H9 (cell line): ENCODE results near the gene IMPDH2. TPM values are rescaled to one million over a fixed set of nuclear protein-coding genes. Genes with fewer than 3 reads are reported as not detected.

Experiments used
- DNase-seq: peaks from one replicate; pipeline ENCODE4 v3.0.0-alpha.2; 2017
- H2AFZ ChIP-seq: one replicate; pipeline ENCODE4 v1.6.1; 2013; ENCODE audit warnings: mild to moderate bottlenecking, low read length, control low read depth, moderate library complexity
- H2AK5ac ChIP-seq: 2 replicates; pipeline ENCODE4 v1.6.1; 2013; ENCODE audit warnings: low read length, control low read depth, mixed read lengths; ENCODE audit not compliant: insufficient read length
- H2BK120ac ChIP-seq: one replicate; pipeline ENCODE4 v1.6.1; 2013; ENCODE audit warnings: low read depth, mild to moderate bottlenecking, low read length, control low read depth, inconsistent platforms; ENCODE audit not compliant: poor library complexity, severe bottlenecking
- H2BK12ac ChIP-seq: 2 replicates; pipeline ENCODE4 v1.6.1; 2013; ENCODE audit warnings: low read length, control low read depth, mixed read lengths, low read depth; ENCODE audit not compliant: insufficient read length
- H2BK15ac ChIP-seq: 2 replicates; pipeline ENCODE4 v1.6.1; 2013; ENCODE audit warnings: low read depth, low read length, control low read depth
- H2BK20ac ChIP-seq: one replicate; pipeline ENCODE4 v1.6.1; 2013; ENCODE audit warnings: low read depth, mild to moderate bottlenecking, low read length, control low read depth, inconsistent platforms; ENCODE audit not compliant: poor library complexity, severe bottlenecking
- H2BK5ac ChIP-seq: 2 replicates; pipeline ENCODE4 v1.6.1; 2013; ENCODE audit warnings: low read length, control low read depth, mixed read lengths; ENCODE audit not compliant: insufficient read length
- H3K14ac ChIP-seq: 2 replicates; pipeline ENCODE4 v1.6.1; 2013; ENCODE audit warnings: low read length, control low read depth; ENCODE audit not compliant: insufficient read depth
- H3K18ac ChIP-seq: 2 replicates; pipeline ENCODE4 v1.6.1; 2013; ENCODE audit warnings: low read depth, mild to moderate bottlenecking, mixed read lengths, low read length, control low read depth; ENCODE audit not compliant: insufficient read length
- H3K23ac ChIP-seq: 2 replicates; pipeline ENCODE4 v1.6.1; 2013; ENCODE audit warnings: low read length, control low read depth, mixed read lengths, low read depth; ENCODE audit not compliant: insufficient read length
- H3K23me2 ChIP-seq: 2 replicates; pipeline ENCODE4 v1.6.1; 2013; ENCODE audit warnings: low read depth, mild to moderate bottlenecking, mixed read lengths, low read length, control low read depth; ENCODE audit not compliant: insufficient read length, poor library complexity, severe bottlenecking
- H3K27ac ChIP-seq: 2 replicates; pipeline ENCODE4 v1.5.1; 2013; ENCODE audit warnings: low read length, control low read depth, mixed read lengths, low read depth; ENCODE audit not compliant: insufficient read length
- H3K27me3 ChIP-seq: 2 replicates; pipeline ENCODE4 v1.6.1; 2013; ENCODE audit warnings: low read length, control low read depth, inconsistent platforms; ENCODE audit not compliant: insufficient read depth
- H3K4ac ChIP-seq: 2 replicates; pipeline ENCODE4 v1.6.1; 2013; ENCODE audit warnings: low read depth, mild to moderate bottlenecking, control low read depth, inconsistent platforms, low read length, moderate library complexity
- H3K4me1 ChIP-seq: 2 replicates; pipeline ENCODE4 v1.6.1; 2013; ENCODE audit warnings: low read length, control low read depth, inconsistent platforms; ENCODE audit not compliant: insufficient read depth
- H3K4me2 ChIP-seq: 2 replicates; pipeline ENCODE4 v1.6.1; 2013; ENCODE audit warnings: low read length, control low read depth, mixed read lengths; ENCODE audit not compliant: insufficient read length, insufficient read depth
- H3K56ac ChIP-seq: 2 replicates; pipeline ENCODE4 v1.6.1; 2013; ENCODE audit warnings: low read depth, mild to moderate bottlenecking, mixed read lengths, low read length, control low read depth; ENCODE audit not compliant: insufficient read length
- H3K79me1 ChIP-seq: 2 replicates; pipeline ENCODE4 v1.6.1; 2013; ENCODE audit warnings: low read depth, mild to moderate bottlenecking, moderate library complexity, low read length, control low read depth, inconsistent platforms; ENCODE audit not compliant: insufficient read depth, poor library complexity, severe bottlenecking
- H3K79me2 ChIP-seq: 2 replicates; pipeline ENCODE4 v1.6.1; 2013; ENCODE audit warnings: low read length, control low read depth, inconsistent platforms; ENCODE audit not compliant: insufficient read depth
- H3K9ac ChIP-seq: 2 replicates; pipeline ENCODE4 v1.6.1; 2013; ENCODE audit warnings: low read length, control low read depth, mixed read lengths; ENCODE audit not compliant: insufficient read length; ENCODE audit errors: extremely low read depth
- H3K9me3 ChIP-seq: one replicate; pipeline ENCODE4 v1.6.1; 2013; ENCODE audit warnings: low read depth, low read length, inconsistent platforms; ENCODE audit not compliant: control insufficient read depth
- H3T11ph ChIP-seq: one replicate; pipeline ENCODE4 v1.6.1; 2013; ENCODE audit warnings: mild to moderate bottlenecking, low read length, control low read depth, inconsistent platforms
- H4K20me1 ChIP-seq: one replicate; pipeline ENCODE4 v1.6.1; 2013; ENCODE audit not compliant: control insufficient read depth, insufficient read length, insufficient read depth
- H4K5ac ChIP-seq: 2 replicates; pipeline ENCODE4 v1.6.1; 2013; ENCODE audit warnings: low read depth, mild to moderate bottlenecking, mixed read lengths, low read length, control low read depth; ENCODE audit not compliant: insufficient read length
- H4K8ac ChIP-seq: replicated peaks from 2 replicates; pipeline ENCODE4 v1.6.1; 2013; ENCODE audit warnings: low read length, control low read depth, mixed read lengths, low read depth; ENCODE audit not compliant: insufficient read length
- H4K91ac ChIP-seq: 2 replicates; pipeline ENCODE4 v1.6.1; 2013; ENCODE audit warnings: low read depth, mild to moderate bottlenecking, moderate library complexity, mixed read lengths, low read length, control low read depth; ENCODE audit not compliant: insufficient read length
- H3K27ac Mint-ChIP-seq, 3 experiments: 2 replicates in 2 of 3; 3 replicates in 1 of 3; pipeline ENCODE4 v1.8.0; 2020 to 2021; ENCODE audit warnings: mixed read lengths in 3 of 3, mild to moderate bottlenecking in 1 of 3, moderate library complexity in 1 of 3
- H3K27me3 Mint-ChIP-seq: 2 replicates; pipeline ENCODE4 v1.8.0; 2021; ENCODE audit warnings: low read depth, mild to moderate bottlenecking, moderate library complexity, mixed read lengths
- H3K36me3 Mint-ChIP-seq, 3 experiments: 2 replicates in 2 of 3; 3 replicates in 1 of 3; pipeline ENCODE4 v1.8.0; 2020 to 2021; ENCODE audit warnings: low read depth in 3 of 3, mixed read lengths in 3 of 3; ENCODE audit not compliant: insufficient read depth in 1 of 3
- H3K4me1 Mint-ChIP-seq, 2 experiments: 2 replicates each; pipeline ENCODE4 v1.8.0; 2020; ENCODE audit warnings: mixed read lengths in 2 of 2
- H3K4me3 Mint-ChIP-seq, 2 experiments: 2 replicates in 1 of 2; 3 replicates in 1 of 2; pipeline ENCODE4 v1.8.0; 2020 to 2021; ENCODE audit warnings: mild to moderate bottlenecking in 2 of 2, mixed read lengths in 2 of 2, moderate library complexity in 1 of 2
- H3K9me3 Mint-ChIP-seq, 2 experiments: 2 replicates in 1 of 2; 3 replicates in 1 of 2; pipeline ENCODE4 v1.8.0; 2020; ENCODE audit warnings: mild to moderate bottlenecking in 2 of 2, mixed read lengths in 2 of 2, moderate library complexity in 1 of 2
- WGBS: extraction: QIAGEN DNeasy Blood & Tissue Kit; methylation state at CpG from one replicate; pipeline ENCODE4 v1.1.7; 2013; ENCODE audit warnings: missing lambda C conversion rate, low lambda C conversion rate, mixed read lengths; ENCODE audit not compliant: insufficient read length; ENCODE audit errors: extremely low coverage; 5-methylcytosine and 5-hydroxymethylcytosine counted together
- total RNA-seq: library from RNA; stranded (reverse); gene quantifications from 2 replicates; pipeline ENCODE4 v1.2.1, GENCODE V29; 2021
- TF ChIP-seq, protein P1 (sequence below): fragments of 200-600 bp; sonication (generic); conservative IDR thresholded peaks from 3 replicates; pipeline ENCODE4 v1.8.0; 2021; ENCODE audit warnings: antibody characterized with exemption, mild to moderate bottlenecking

IMPDH2 gene
- total RNA-seq, 1 experiment from 2014 or later = 408 TPM

DNA sequence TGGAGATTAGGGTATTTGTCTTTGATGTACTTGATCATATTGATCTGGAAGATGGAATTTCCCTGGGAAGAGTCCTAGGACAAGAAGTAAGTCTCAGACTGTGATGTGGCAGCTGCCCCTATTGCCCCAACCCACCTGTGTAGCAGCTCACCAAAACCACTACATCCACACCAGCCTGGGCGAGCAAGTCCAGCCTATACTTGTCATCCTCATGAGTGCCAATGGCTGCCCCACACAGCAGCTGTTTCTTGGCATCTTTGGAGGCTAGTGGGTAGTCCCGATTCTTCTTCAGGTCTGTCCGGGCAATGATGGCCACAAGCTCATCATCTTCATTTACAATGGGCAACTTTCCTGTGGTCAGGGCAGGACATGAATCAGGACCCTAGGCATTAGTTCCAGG, 2.7 kb downstream of the IMPDH2 start:
- Histone ChIP-seq H2AK5ac (no peak overlapping the region), H3K4ac (no peak overlapping the region), H3K56ac (no peak overlapping the region), H3K23ac (no peak overlapping the region), H3K18ac (no peak overlapping the region), H3T11ph (no peak overlapping the region), H2BK20ac (no peak overlapping the region), H3K4me1 (no peaks in the 10 kb centered on the region), H4K8ac (no peak overlapping the region), H3K23me2 (peaks cover 9% of the 10 kb centered on the region), H2AFZ (no peak overlapping the region), H4K20me1 (peaks cover 7% of the 10 kb centered on the region), H3K14ac (no peak overlapping the region), H3K9me3 (no peaks in the 10 kb centered on the region), H3K4me2 (no peak overlapping the region), H2BK15ac (no peak overlapping the region), H3K79me2 (no peaks in the 10 kb centered on the region), H3K9ac (no peak overlapping the region), H4K91ac (no peak overlapping the region), H3K27me3 (no peaks in the 10 kb centered on the region), H2BK12ac (no peak overlapping the region), H2BK5ac (no peak overlapping the region), H3K79me1 (no peaks in the 10 kb centered on the region), H2BK120ac (no peak overlapping the region), H4K5ac (no peak overlapping the region), H3K27ac (no peak overlapping the region)
- Mint-ChIP-seq H3K27ac (peak overlapping the region; percentile 44 to 70 (median 53); a peak in 4 of 7 replicates), H3K4me1 (peaks cover 20 to 30% of the 10 kb centered on the region in 2 experiments), H3K9me3 (no peaks in the 10 kb centered on the region), H3K4me3 (peak overlapping the region in 1 of 2 experiments; percentile 35; a peak in 1 of 5 replicates), H3K36me3 (peaks cover 59 to 85% (median 66%) of the 10 kb centered on the region in 3 experiments), H3K27me3 (no peaks in the 10 kb centered on the region; the same call in none of the 2 replicates)
- TF ChIP-seq, protein P1, sequence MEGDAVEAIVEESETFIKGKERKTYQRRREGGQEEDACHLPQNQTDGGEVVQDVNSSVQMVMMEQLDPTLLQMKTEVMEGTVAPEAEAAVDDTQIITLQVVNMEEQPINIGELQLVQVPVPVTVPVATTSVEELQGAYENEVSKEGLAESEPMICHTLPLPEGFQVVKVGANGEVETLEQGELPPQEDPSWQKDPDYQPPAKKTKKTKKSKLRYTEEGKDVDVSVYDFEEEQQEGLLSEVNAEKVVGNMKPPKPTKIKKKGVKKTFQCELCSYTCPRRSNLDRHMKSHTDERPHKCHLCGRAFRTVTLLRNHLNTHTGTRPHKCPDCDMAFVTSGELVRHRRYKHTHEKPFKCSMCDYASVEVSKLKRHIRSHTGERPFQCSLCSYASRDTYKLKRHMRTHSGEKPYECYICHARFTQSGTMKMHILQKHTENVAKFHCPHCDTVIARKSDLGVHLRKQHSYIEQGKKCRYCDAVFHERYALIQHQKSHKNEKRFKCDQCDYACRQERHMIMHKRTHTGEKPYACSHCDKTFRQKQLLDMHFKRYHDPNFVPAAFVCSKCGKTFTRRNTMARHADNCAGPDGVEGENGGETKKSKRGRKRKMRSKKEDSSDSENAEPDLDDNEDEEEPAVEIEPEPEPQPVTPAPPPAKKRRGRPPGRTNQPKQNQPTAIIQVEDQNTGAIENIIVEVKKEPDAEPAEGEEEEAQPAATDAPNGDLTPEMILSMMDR = no peak
- no CpG with 5 or more reads among the region's 3 CpGs for WGBS
- DNase-seq = no peak
